SK-N-SH treated with all-trans-retinoic acid at 6 μM for 48 hours (cell line): Measurements from ENCODE around the gene SNRPF.
A peak's percentile ranks its signal among the peaks of the same experiment; 100 is the strongest.

Source experiments
- ATAC-seq: fragments of 200-7000 bp; cut with Tn5 transposase; 3 replicates; pipeline ENCODE4 v1.9.1; 2020; ENCODE audit warnings: mild to moderate bottlenecking, moderate library complexity
- BACH2 ChIP-seq: fragments of 250-450 bp; sonication (Bioruptor Pico); IDR thresholded peaks from 2 replicates; pipeline ENCODE4 v1.9.0; 2021; ENCODE audit warnings: mild to moderate bottlenecking, borderline replicate concordance
- CSDC2 ChIP-seq: fragments of 250-450 bp; sonication (Bioruptor Pico); IDR thresholded peaks from 2 replicates; pipeline ENCODE4 v1.5.0; 2020; ENCODE audit warnings: mild to moderate bottlenecking, moderate library complexity
- CSRNP3 ChIP-seq: fragments of 250-450 bp; sonication (Bioruptor Pico); IDR thresholded peaks from 2 replicates; pipeline ENCODE4 v1.5.1; 2021; ENCODE audit warnings: mild to moderate bottlenecking, moderate library complexity
- ESRRG ChIP-seq: fragments of 250-450 bp; sonication (Bioruptor Pico); IDR thresholded peaks from 2 replicates; pipeline ENCODE4 v1.6.1; 2021; ENCODE audit warnings: mild to moderate bottlenecking
- ISL1 ChIP-seq: fragments of 250-450 bp; sonication (Bioruptor Pico); IDR thresholded peaks from 2 replicates; pipeline ENCODE4 v2.1.2; 2022; ENCODE audit warnings: mild to moderate bottlenecking, moderate library complexity
- RARB ChIP-seq: fragments of 250-450 bp; sonication (Bioruptor Pico); IDR thresholded peaks from 2 replicates; pipeline ENCODE4 v1.8.0; 2021; ENCODE audit warnings: mild to moderate bottlenecking, moderate library complexity
- SNAI2 ChIP-seq: fragments of 250-450 bp; sonication (Bioruptor Pico); IDR thresholded peaks from 2 replicates; pipeline ENCODE4 v1.5.0; 2020; ENCODE audit warnings: mild to moderate bottlenecking, moderate library complexity
- TCF4 ChIP-seq: fragments of 250-450 bp; sonication (Bioruptor Pico); IDR thresholded peaks from 2 replicates; pipeline ENCODE4 v1.8.0; 2021; ENCODE audit warnings: mild to moderate bottlenecking, moderate library complexity, borderline replicate concordance
- TSHZ2 ChIP-seq: fragments of 250-450 bp; sonication (Bioruptor Pico); IDR thresholded peaks from 2 replicates; pipeline ENCODE4 v1.5.0; 2020; ENCODE audit warnings: mild to moderate bottlenecking, moderate library complexity
- ZC3H10 ChIP-seq: fragments of 250-450 bp; sonication (Bioruptor Pico); IDR thresholded peaks from 2 replicates; pipeline ENCODE4 v1.5.1; 2021; ENCODE audit warnings: mild to moderate bottlenecking, moderate library complexity
- ZFP3 ChIP-seq: fragments of 250-450 bp; sonication (Bioruptor Pico); IDR thresholded peaks from 2 replicates; pipeline ENCODE4 v1.5.0; 2020; ENCODE audit warnings: mild to moderate bottlenecking, moderate library complexity
- ZFP30 ChIP-seq: fragments of 450-650 bp; formaldehyde crosslinking; IDR thresholded peaks from 2 replicates; pipeline ENCODE4 v1.5.0; 2022; ENCODE audit warnings: mild to moderate bottlenecking, moderate library complexity
- ZNF565 ChIP-seq: fragments of 450-650 bp; formaldehyde crosslinking; conservative IDR thresholded peaks from 2 replicates; pipeline ENCODE4 v1.5.0; 2020; ENCODE audit warnings: low read depth, mild to moderate bottlenecking, moderate library complexity
- ZNF70 ChIP-seq: fragments of 450-650 bp; formaldehyde crosslinking; IDR thresholded peaks from 2 replicates; pipeline ENCODE4 v1.5.0; 2020; ENCODE audit warnings: mild to moderate bottlenecking, moderate library complexity
- ZNF8 ChIP-seq: fragments of 450-650 bp; formaldehyde crosslinking; IDR thresholded peaks from 2 replicates; pipeline ENCODE4 v1.5.0; 2020; ENCODE audit warnings: mild to moderate bottlenecking, moderate library complexity
- TF ChIP-seq, protein P1 (sequence below): fragments of 250-450 bp; sonication (Bioruptor Pico); IDR thresholded peaks from 2 replicates; pipeline ENCODE4 v1.5.1; 2020; ENCODE audit warnings: low read depth, mild to moderate bottlenecking, moderate library complexity
- TF ChIP-seq, protein P2 (sequence below): fragments of 250-450 bp; sonication (Bioruptor Pico); IDR thresholded peaks from 2 replicates; pipeline ENCODE4 v1.8.0; 2021; ENCODE audit warnings: low read depth, mild to moderate bottlenecking, moderate library complexity, borderline replicate concordance

The SNRPF gene

GRCh38 chr12:95838125-95838524 is 20.6 kb upstream of the SNRPF start:
- TF ChIP-seq CSDC2 (CRISPR knock-in tag) = no peak
- peak; percentile 44; the same call in 1 of the 2 replicates for TF ChIP-seq ZNF8 (CRISPR knock-in tag)
- TF ChIP-seq TCF4 (CRISPR knock-in tag) = peak; percentile 82; the same call in 1 of the 2 replicates
- peak; percentile 61 for ATAC-seq

DNA sequence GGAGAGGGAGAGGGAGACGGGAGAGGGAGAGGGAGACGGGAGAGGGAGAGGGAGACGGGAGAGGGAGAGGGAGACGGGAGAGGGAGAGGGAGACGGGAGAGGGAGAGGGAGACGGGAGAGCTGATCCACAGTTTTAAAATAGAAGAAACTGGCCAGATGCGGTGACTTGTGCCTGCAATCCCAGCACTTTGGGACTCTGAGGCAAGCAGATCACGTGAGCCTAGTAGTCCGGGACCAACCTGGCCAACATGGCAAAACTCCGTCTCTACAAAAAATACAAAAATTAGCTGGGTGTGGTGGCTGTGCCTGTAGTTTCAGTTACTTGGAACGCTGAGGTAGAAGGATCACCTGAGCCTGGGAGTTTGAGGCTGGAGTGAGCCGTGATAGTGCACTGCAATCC is 16.3 kb upstream of the SNRPF start:
- ATAC-seq = peak; percentile 34; the same call in 1 of the 3 replicates

GRCh38 chr12:95848575-95849388 is 10.0 kb upstream of the SNRPF start:
- TF ChIP-seq RARB (no peak), TCF4 (CRISPR knock-in tag) (no peak), ZFP3 (no peak), ZC3H10 (CRISPR knock-in tag) (no peak), TSHZ2 (no peak), BACH2 (no peak)

GRCh38 chr12:95851606-95852005 is 7.1 kb upstream of the SNRPF start:
- TF ChIP-seq ZFP3 (no peak), SNAI2 (CRISPR knock-in tag) (no peak), ISL1 (CRISPR knock-in tag) (no peak)
- TF ChIP-seq, protein P1, sequence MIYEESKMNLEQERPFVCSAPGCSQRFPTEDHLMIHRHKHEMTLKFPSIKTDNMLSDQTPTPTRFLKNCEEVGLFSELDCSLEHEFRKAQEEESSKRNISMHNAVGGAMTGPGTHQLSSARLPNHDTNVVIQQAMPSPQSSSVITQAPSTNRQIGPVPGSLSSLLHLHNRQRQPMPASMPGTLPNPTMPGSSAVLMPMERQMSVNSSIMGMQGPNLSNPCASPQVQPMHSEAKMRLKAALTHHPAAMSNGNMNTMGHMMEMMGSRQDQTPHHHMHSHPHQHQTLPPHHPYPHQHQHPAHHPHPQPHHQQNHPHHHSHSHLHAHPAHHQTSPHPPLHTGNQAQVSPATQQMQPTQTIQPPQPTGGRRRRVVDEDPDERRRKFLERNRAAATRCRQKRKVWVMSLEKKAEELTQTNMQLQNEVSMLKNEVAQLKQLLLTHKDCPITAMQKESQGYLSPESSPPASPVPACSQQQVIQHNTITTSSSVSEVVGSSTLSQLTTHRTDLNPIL (CRISPR knock-in tag) = no peak
- TF ChIP-seq, protein P2, sequence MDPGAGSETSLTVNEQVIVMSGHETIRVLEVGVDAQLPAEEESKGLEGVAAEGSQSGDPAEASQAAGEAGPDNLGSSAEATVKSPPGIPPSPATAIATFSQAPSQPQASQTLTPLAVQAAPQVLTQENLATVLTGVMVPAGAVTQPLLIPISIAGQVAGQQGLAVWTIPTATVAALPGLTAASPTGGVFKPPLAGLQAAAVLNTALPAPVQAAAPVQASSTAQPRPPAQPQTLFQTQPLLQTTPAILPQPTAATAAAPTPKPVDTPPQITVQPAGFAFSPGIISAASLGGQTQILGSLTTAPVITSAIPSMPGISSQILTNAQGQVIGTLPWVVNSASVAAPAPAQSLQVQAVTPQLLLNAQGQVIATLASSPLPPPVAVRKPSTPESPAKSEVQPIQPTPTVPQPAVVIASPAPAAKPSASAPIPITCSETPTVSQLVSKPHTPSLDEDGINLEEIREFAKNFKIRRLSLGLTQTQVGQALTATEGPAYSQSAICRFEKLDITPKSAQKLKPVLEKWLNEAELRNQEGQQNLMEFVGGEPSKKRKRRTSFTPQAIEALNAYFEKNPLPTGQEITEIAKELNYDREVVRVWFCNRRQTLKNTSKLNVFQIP (CRISPR knock-in tag) = no peak
- ATAC-seq = no peak

More at GRCh38 chr12:95848575-95849388, 10.0 kb upstream of the SNRPF start:
- peak; percentile 91 for ATAC-seq

DNA sequence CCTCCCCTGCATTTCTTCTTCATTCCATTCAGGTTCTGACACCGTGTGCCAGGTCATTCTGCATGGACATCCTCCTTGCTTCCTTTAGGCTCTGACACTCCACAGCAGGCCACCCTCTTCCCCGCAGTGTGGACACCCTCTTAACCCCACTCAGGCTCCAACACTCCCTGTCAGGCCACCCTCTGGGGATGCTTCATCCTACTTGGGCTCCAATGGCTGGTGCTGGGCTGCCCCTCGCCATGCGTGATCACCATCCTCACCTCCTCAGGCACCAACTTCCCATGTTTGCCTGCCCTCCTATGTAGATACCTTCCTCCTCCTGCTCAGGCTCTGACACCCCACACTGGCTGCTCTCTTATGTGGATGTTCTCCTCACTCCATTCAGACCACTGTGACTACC is 6.6 kb upstream of the SNRPF start:
- no peak for ATAC-seq
- TF ChIP-seq BACH2 (no peak), ESRRG (CRISPR knock-in tag) (no peak), CSRNP3 (no peak), ZC3H10 (CRISPR knock-in tag) (no peak), ZNF8 (CRISPR knock-in tag) (no peak), RARB (no peak), ISL1 (CRISPR knock-in tag) (no peak), ZNF70 (CRISPR knock-in tag) (no peak)
- TF ChIP-seq, protein P1 (CRISPR knock-in tag) = no peak

DNA sequence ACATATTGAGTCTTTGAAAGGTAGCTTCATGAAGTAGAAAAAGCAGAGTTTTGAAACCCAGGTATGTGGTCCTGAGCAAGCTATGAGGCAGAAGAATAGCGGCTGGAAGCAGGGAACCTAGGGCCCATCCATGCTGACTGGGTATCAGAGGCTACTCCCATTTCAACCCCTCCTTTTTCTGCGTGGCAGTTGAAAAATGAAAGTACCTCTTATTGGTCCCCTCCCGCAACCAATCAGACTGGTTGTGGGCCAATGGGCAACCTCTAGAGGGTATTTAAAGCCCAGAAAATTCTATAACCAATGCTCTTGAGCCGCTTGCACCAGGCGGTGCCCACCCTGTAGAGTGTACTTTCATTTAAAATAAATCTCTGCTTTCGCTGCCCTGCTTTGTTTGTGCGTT is 1.6 kb upstream of the SNRPF start:
- no peak for ATAC-seq
- TF ChIP-seq ZNF565 (CRISPR knock-in tag) (no peak), ZFP30 (CRISPR knock-in tag) (no peak), ZNF8 (CRISPR knock-in tag) (no peak), ZC3H10 (CRISPR knock-in tag) (no peak), TCF4 (CRISPR knock-in tag) (no peak), RARB (no peak)
